Keratinocyte (primary cell): ENCODE results near the gene OBSCN. TPM values are rescaled to one million over a fixed set of nuclear protein-coding genes. Genes with fewer than 3 reads are reported as not detected.

Experiments
- DNase-seq: peaks from one replicate; pipeline ENCODE4 v3.0.0-alpha.2; 2011; ENCODE audit warnings: low read depth, missing footprints, low spot score
- FAIRE-seq: peaks from 2 replicates; lab custom pipeline; 2011; peaks lifted over from hg19 to GRCh38; lab: Jason Lieb, UNC
- H2AFZ ChIP-seq: 2 replicates; pipeline ENCODE4 v1.6.0; 2012; ENCODE audit warnings: low read length, control low read depth, inconsistent platforms; ENCODE audit not compliant: control insufficient read depth
- H3K27ac ChIP-seq: 2 replicates; pipeline ENCODE4 v1.5.1; 2011; ENCODE audit warnings: low read length; ENCODE audit not compliant: control insufficient read depth, insufficient read depth
- H3K27me3 ChIP-seq: 3 replicates; pipeline ENCODE4 v1.6.0; 2011; ENCODE audit warnings: low read length; ENCODE audit not compliant: control insufficient read depth, insufficient read depth; ENCODE audit errors: extremely low read depth
- H3K36me3 ChIP-seq, 2 experiments: 2 replicates in 1 of 2; 3 replicates in 1 of 2; pipeline ENCODE4 v1.5.1; 2011; ENCODE audit warnings: low read length in 2 of 2, mild to moderate bottlenecking in 1 of 2; ENCODE audit not compliant: control insufficient read depth in 2 of 2, insufficient read depth in 2 of 2; ENCODE audit errors: extremely low read depth in 1 of 2
- H3K4me1 ChIP-seq: 3 replicates; pipeline ENCODE4 v1.5.1; 2011; ENCODE audit warnings: low read length; ENCODE audit not compliant: control insufficient read depth, insufficient read depth; ENCODE audit errors: extremely low read depth
- H3K4me2 ChIP-seq: 3 replicates; pipeline ENCODE4 v1.6.0; 2011; ENCODE audit warnings: low read depth, low read length; ENCODE audit not compliant: control insufficient read depth, insufficient read depth; ENCODE audit errors: extremely low read depth
- H3K4me3 ChIP-seq, 3 experiments: fragments of 200-600 bp in 1 of 3; sonication (generic) in 1 of 3; 2 replicates in 2 of 3; 3 replicates in 1 of 3; pipeline ENCODE4 v1.5.1; 2011 to 2016; ENCODE audit warnings: low read length in 3 of 3, mild to moderate bottlenecking in 3 of 3, control low read depth in 2 of 3, inconsistent platforms in 1 of 3, low read depth in 1 of 3, mixed read lengths in 1 of 3, mixed run types in 1 of 3, moderate library complexity in 1 of 3; ENCODE audit not compliant: control insufficient read depth in 2 of 3, insufficient read depth in 2 of 3; ENCODE audit errors: extremely low read depth in 1 of 3
- H3K79me2 ChIP-seq: 2 replicates; pipeline ENCODE4 v1.6.0; 2012; ENCODE audit warnings: low read length; ENCODE audit not compliant: control insufficient read depth, insufficient read depth
- H3K9ac ChIP-seq: 3 replicates; pipeline ENCODE4 v1.6.0; 2011; ENCODE audit warnings: low read length; ENCODE audit not compliant: control insufficient read depth, insufficient read depth; ENCODE audit errors: extremely low read depth
- H3K9me1 ChIP-seq: 3 replicates; pipeline ENCODE4 v1.6.0; 2011; ENCODE audit warnings: low read length; ENCODE audit not compliant: control insufficient read depth, insufficient read depth; ENCODE audit errors: extremely low read depth
- H3K9me3 ChIP-seq: 2 replicates; pipeline ENCODE4 v1.5.1; 2012; ENCODE audit warnings: low read depth, low read length; ENCODE audit not compliant: control insufficient read depth
- H4K20me1 ChIP-seq: 3 replicates; pipeline ENCODE4 v1.6.0; 2011; ENCODE audit warnings: low read length; ENCODE audit not compliant: control insufficient read depth, insufficient read depth; ENCODE audit errors: extremely low read depth
- CTCF ChIP-seq, 3 experiments: IDR thresholded peaks in 1 of 3; conservative IDR thresholded peaks in 1 of 3; optimal IDR thresholded peaks in 1 of 3; 2 replicates in 2 of 3; 3 replicates in 1 of 3; pipeline versions ENCODE3 to v1.5.1; 2011; ENCODE audit warnings: low read length in 3 of 3, mild to moderate bottlenecking in 3 of 3, moderate library complexity in 2 of 3, control low read depth in 1 of 3, inconsistent platforms in 1 of 3; ENCODE audit not compliant: insufficient read depth in 2 of 3; ENCODE audit errors: extremely low read depth in 1 of 3
- EZH2 ChIP-seq: IDR thresholded peaks from one replicate; pipeline ENCODE4 v1.6.1; 2012; ENCODE audit warnings: inconsistent platforms, mild to moderate bottlenecking, low read length, moderate library complexity
- dilution Hi-C: fragments of 300-500 bp; cut with MboI; formaldehyde crosslinking; loops from one replicate; pipeline ENCODE4 v1.7.0; 2020; ENCODE audit warnings: low sequenced_read_pairs; ENCODE audit not compliant: extremely low pct_ligation_motif_present
- polyA plus RNA-seq, 5 experiments: library from polyadenylated mRNA; depleted of rRNA in 3 of 5; stranded (reverse) in 3 of 5; stranded (forward) in 1 of 5; unstranded in 1 of 5; fragments of >200 nt; gene quantifications; 1 replicate in 1 of 5; 2 replicates in 3 of 5; 3 replicates in 1 of 5; pipeline versions ENCODE4 v1.2.1 to v1.2.3, GENCODE V29; 2011 to 2012; ENCODE audit warnings: missing spikeins in 2 of 5, low read depth in 1 of 5, low replicate concordance in 1 of 5

The OBSCN gene
- polyA plus RNA-seq, 1 donor (not counting 4 experiments of a cell fraction or from before 2014, with no cell fraction given) = 1.8 TPM

- dilution Hi-C loops = no loop called here
- FAIRE-seq = no peak
Observed at GRCh38 chr1:228238461-228238860, 30.6 kb downstream of the OBSCN start.

GRCh38 chr1:228240411-228241240, 32.8 kb downstream of the OBSCN start:
- Histone ChIP-seq H3K27me3 (no peaks in the 10 kb centered on the region), H4K20me1 (no peaks in the 10 kb centered on the region), H3K36me3 (peaks cover 5 to 6% of the 10 kb centered on the region in 2 experiments), H3K9ac (no peak overlapping the region), H3K9me3 (peaks cover 18% of the 10 kb centered on the region), H3K9me1 (no peaks in the 10 kb centered on the region), H2AFZ (no peak overlapping the region), H3K4me1 (no peaks in the 10 kb centered on the region), H3K4me3 (no peak overlapping the region), H3K27ac (no peak overlapping the region), H3K79me2 (no peaks in the 10 kb centered on the region), H3K4me2 (no peak overlapping the region)
- dilution Hi-C loops = no loop called here
- DNase-seq (no peak), FAIRE-seq (no peak)
- TF ChIP-seq EZH2 (no peak), CTCF (optimal IDR thresholded peaks at IDR 0.05 in 1 of 3, IDR thresholded peaks at IDR 0.05 in 1 of 3, conservative IDR thresholded peaks at IDR 0.05 in 1 of 3; ENCODE audit: extremely low read depth in 1 of 3, insufficient read depth in 2 of 3, low read length in 3 of 3) (no peak)

More at GRCh38 chr1:228238461-228238860, 30.6 kb downstream of the OBSCN start:
- Histone ChIP-seq H3K36me3 (peaks cover 1 to 5% of the 10 kb centered on the region in 2 experiments), H3K9me1 (no peaks in the 10 kb centered on the region), H3K4me2 (no peak overlapping the region), H3K4me1 (no peaks in the 10 kb centered on the region), H3K27ac (no peak overlapping the region), H3K79me2 (no peaks in the 10 kb centered on the region), H3K4me3 (no peak overlapping the region), H3K9me3 (peaks cover 11% of the 10 kb centered on the region), H3K9ac (no peak overlapping the region), H3K27me3 (no peaks in the 10 kb centered on the region), H4K20me1 (no peaks in the 10 kb centered on the region), H2AFZ (no peak overlapping the region)
- TF ChIP-seq CTCF (optimal IDR thresholded peaks at IDR 0.05 in 1 of 3, IDR thresholded peaks at IDR 0.05 in 1 of 3, conservative IDR thresholded peaks at IDR 0.05 in 1 of 3; ENCODE audit: extremely low read depth in 1 of 3, insufficient read depth in 2 of 3, low read length in 3 of 3) (no peak), EZH2 (no peak)
- DNase-seq = no peak
